ENCODE results near the gene NRM. TPM values are rescaled to one million over a fixed set of nuclear protein-coding genes. Genes with fewer than 3 reads are reported as not detected.

NRM gene
- total and polyA plus RNA-seq, 2 of the 13 experiments (the other 11 are each of a cell fraction or from before 2014, with no cell fraction given), result 12.5 to 16.0 TPM

DNA sequence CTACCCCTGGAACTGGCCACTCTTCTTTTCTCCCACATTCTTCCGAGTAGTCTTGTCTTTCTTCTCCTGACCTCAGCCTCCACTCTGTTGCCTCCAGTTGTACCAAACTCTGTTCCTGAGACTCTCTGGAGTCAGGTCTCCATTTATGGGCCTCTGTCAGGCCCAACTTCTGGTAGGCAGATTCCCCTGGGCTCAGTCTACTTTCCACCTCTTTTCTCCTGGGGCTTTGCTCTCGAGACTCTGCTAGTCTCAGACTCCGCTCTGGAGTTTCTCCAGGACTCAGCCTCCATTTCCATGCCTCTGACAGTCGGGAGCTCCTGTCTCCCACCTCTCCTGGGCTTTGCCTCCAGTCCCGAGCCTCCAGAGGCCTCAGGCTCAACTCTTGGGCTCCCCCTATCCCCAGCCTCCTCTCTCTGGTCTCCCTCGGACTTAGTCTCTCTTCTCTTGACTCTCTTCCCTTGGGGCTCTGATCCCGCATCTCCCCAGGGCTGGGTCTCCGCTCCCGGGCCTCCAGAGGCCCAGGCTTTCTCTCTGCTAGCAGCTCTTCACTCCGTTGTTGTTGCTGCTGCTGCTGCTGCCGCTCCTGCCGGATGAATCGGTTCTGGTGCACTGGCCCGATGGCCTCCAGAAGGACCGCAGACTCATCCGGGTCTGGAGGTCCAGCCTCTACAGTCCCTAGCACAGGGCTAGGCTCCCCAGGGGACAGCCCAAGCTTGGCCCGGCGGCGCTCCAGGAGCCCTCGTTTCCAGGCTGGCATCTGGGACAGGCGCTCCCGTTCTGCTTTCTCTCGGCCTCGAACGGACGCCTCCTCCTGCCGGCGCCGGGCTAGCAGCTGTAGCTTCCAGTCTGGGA is 5.4 kb downstream of the NRM start:
- WGBS (ENCODE audit: low lambda C conversion rate), result 93% methylated on average over 29 of the region's 29 CpGs
- in situ Hi-C loops (cut with HindIII; ENCODE audit: extremely low pct_ligation_motif_present, low pct_unique_long_range_greater_than_20kb), result loop anchor here (25.0 kb wide), 1 partner anchor 402 kb away; no protein-coding TSS in a partner anchor
- Histone ChIP-seq H3K79me2 (ENCODE audit: insufficient read depth, low read length) (no peaks in the 10 kb centered on the region), H3K27ac (ENCODE audit: extremely low read length, insufficient read depth, low read length) (no peak overlapping the region), H3K9me3 (ENCODE audit: low read length) (no peaks in the 10 kb centered on the region), H3K4me1 (ENCODE audit: insufficient read depth, low read length) (peaks cover 71% of the 10 kb centered on the region), H3K36me3 (replicated peaks in 1 of 2; ENCODE audit: control insufficient read depth in 1 of 2, insufficient read depth in 2 of 2, low read length in 2 of 2) (no peaks in the 10 kb centered on the region), H3K27me3 (ENCODE audit: control insufficient read depth in 1 of 2, insufficient read depth in 2 of 2, low read length in 2 of 2) (no peaks in the 10 kb centered on the region), H4K20me1 (ENCODE audit: insufficient read depth, low read length) (no peaks in the 10 kb centered on the region), H3K4me3 (replicated peaks in 1 of 3; ENCODE audit: insufficient read depth in 1 of 3, low read depth in 2 of 3, low read length in 3 of 3) (no peak overlapping the region; a peak in 1 of 6 replicates), H3K9ac (ENCODE audit: insufficient read depth, low read depth, low read length) (no peak overlapping the region), H3K4me2 (ENCODE audit: low read depth, low read length) (no peak overlapping the region; the same call in 1 of the 2 replicates), H2AFZ (ENCODE audit: low read length) (no peak overlapping the region)
- ATAC-seq (no peak), FAIRE-seq (no peak), DNase-seq (ENCODE audit: low spot score) (no peak)
- intact Hi-C loops (cut with micrococcal nuclease; ENCODE audit: unreplicated experiment), result no loop called here
- ChIA-PET CTCF (ENCODE audit: low intra/inter-chr PET ratio, low total read pairs) (interaction anchor here (1.0 kb wide), 1 partner anchor 37 kb away, joined by 4 read pairs; no protein-coding TSS in a partner anchor), POLR2A (interaction anchor here (2.5 kb wide), 1 partner anchor 37 kb away, joined by 10 read pairs; no protein-coding TSS in a partner anchor)
- no TSS peak for BruUV-seq (replicated peaks)
- TF ChIP-seq PTBP1 (IDR thresholded peaks at IDR 0.05; ENCODE audit: low read depth, low read length, poor library complexity, severe bottlenecking) (peak; percentile 33), MAFK (conservative IDR thresholded peaks at IDR 0.05 in 1 of 2, IDR thresholded peaks at IDR 0.05 in 1 of 2; ENCODE audit: low read length in 2 of 2) (no peak), REL (CRISPR knock-in tag; conservative IDR thresholded peaks at IDR 0.05) (0 out of 2 replicates have a peak, but pooled peaks have one; percentile 36), ZFP36L1 (CRISPR knock-in tag; IDR thresholded peaks at IDR 0.05) (no peak)
- TF ChIP-seq, protein P1, sequence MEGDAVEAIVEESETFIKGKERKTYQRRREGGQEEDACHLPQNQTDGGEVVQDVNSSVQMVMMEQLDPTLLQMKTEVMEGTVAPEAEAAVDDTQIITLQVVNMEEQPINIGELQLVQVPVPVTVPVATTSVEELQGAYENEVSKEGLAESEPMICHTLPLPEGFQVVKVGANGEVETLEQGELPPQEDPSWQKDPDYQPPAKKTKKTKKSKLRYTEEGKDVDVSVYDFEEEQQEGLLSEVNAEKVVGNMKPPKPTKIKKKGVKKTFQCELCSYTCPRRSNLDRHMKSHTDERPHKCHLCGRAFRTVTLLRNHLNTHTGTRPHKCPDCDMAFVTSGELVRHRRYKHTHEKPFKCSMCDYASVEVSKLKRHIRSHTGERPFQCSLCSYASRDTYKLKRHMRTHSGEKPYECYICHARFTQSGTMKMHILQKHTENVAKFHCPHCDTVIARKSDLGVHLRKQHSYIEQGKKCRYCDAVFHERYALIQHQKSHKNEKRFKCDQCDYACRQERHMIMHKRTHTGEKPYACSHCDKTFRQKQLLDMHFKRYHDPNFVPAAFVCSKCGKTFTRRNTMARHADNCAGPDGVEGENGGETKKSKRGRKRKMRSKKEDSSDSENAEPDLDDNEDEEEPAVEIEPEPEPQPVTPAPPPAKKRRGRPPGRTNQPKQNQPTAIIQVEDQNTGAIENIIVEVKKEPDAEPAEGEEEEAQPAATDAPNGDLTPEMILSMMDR (CRISPR knock-in tag; IDR thresholded peaks at IDR 0.05), result 0 out of 2 replicates have a peak, but pooled peaks have one; percentile 16
- TF ChIP-seq, protein P2, sequence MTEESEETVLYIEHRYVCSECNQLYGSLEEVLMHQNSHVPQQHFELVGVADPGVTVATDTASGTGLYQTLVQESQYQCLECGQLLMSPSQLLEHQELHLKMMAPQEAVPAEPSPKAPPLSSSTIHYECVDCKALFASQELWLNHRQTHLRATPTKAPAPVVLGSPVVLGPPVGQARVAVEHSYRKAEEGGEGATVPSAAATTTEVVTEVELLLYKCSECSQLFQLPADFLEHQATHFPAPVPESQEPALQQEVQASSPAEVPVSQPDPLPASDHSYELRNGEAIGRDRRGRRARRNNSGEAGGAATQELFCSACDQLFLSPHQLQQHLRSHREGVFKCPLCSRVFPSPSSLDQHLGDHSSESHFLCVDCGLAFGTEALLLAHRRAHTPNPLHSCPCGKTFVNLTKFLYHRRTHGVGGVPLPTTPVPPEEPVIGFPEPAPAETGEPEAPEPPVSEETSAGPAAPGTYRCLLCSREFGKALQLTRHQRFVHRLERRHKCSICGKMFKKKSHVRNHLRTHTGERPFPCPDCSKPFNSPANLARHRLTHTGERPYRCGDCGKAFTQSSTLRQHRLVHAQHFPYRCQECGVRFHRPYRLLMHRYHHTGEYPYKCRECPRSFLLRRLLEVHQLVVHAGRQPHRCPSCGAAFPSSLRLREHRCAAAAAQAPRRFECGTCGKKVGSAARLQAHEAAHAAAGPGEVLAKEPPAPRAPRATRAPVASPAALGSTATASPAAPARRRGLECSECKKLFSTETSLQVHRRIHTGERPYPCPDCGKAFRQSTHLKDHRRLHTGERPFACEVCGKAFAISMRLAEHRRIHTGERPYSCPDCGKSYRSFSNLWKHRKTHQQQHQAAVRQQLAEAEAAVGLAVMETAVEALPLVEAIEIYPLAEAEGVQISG (CRISPR knock-in tag; IDR thresholded peaks at IDR 0.05), result 0 out of 2 replicates have a peak, but pooled peaks have one; percentile 15
- TF ChIP-seq, protein P3, sequence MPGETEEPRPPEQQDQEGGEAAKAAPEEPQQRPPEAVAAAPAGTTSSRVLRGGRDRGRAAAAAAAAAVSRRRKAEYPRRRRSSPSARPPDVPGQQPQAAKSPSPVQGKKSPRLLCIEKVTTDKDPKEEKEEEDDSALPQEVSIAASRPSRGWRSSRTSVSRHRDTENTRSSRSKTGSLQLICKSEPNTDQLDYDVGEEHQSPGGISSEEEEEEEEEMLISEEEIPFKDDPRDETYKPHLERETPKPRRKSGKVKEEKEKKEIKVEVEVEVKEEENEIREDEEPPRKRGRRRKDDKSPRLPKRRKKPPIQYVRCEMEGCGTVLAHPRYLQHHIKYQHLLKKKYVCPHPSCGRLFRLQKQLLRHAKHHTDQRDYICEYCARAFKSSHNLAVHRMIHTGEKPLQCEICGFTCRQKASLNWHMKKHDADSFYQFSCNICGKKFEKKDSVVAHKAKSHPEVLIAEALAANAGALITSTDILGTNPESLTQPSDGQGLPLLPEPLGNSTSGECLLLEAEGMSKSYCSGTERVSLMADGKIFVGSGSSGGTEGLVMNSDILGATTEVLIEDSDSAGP (CRISPR knock-in tag; IDR thresholded peaks at IDR 0.05; ENCODE audit: borderline replicate concordance), result peak; percentile 55; the same call in 1 of the 2 replicates

Measured in HepG2 (cell line).